K562 (cell line): Measurements from ENCODE around the gene MBNL1. TPM values are rescaled to one million over a fixed set of nuclear protein-coding genes. Genes with fewer than 3 reads are reported as not detected.

Experiments used
- ATAC-seq: fragments of 200-7000 bp; cut with Tn5 transposase; 3 replicates; pipeline ENCODE4 v1.9.1; 2020; ENCODE audit warnings: moderate library complexity
- BruUV-seq: library from RNA; stranded (reverse); fragments of 400-500 nt; replicated peaks from 2 replicates; lab custom pipeline; 2021; lab: Mats Ljungman, UMichigan
- CTCF ChIA-PET: fragments of 300-600 bp; formaldehyde crosslinking; extraction: SDS; loops from one replicate; lab custom pipeline; 2021; ENCODE audit warnings: low intra/inter-chr PET ratio; lab: Yijun Ruan, JAX
- POLR2A ChIA-PET: fragments of 300-600, 350-650 bp; sonication (Branson Sonifier 250); formaldehyde crosslinking; extraction: SDS; loops from one replicate; lab custom pipeline; 2021; ENCODE audit warnings: antibody characterized with exemption, inconsistent platforms; lab: Yijun Ruan, JAX
- DNase-seq, 4 experiments: peaks; one replicate each; pipeline versions ENCODE4 v3.0.0 to v3.0.0-alpha.2; 2011 to 2018; ENCODE audit warnings: low spot score in 3 of 4, mixed read lengths in 3 of 4; ENCODE audit errors: extremely low read depth in 1 of 4
- FAIRE-seq: peaks from 2 replicates; lab custom pipeline; 2011; peaks lifted over from hg19 to GRCh38; lab: Jason Lieb, UNC
- H2AFZ ChIP-seq: 2 replicates; pipeline ENCODE4 v1.6.0; 2011; ENCODE audit warnings: low read depth, low read length, control low read depth, inconsistent platforms
- H3K27ac ChIP-seq: fragments of 200-600 bp; 3 replicates; pipeline ENCODE4 v1.8.0; 2011; ENCODE audit warnings: low read depth, mild to moderate bottlenecking, control low read depth, inconsistent platforms, low read length, moderate library complexity, mixed read lengths; ENCODE audit errors: extremely low read depth
- H3K27me3 ChIP-seq, 2 experiments: fragments of 300-600 bp in 1 of 2; 2 replicates in 1 of 2; 3 replicates in 1 of 2; pipeline versions ENCODE4 v1.6.0 to v1.8.0; 2011; ENCODE audit warnings: inconsistent platforms in 2 of 2, low read length in 2 of 2, mild to moderate bottlenecking in 1 of 2, mixed read lengths in 1 of 2, moderate library complexity in 1 of 2; ENCODE audit not compliant: control insufficient read depth in 2 of 2, insufficient read depth in 2 of 2
- H3K36me3 ChIP-seq: fragments of 300-600 bp; 3 replicates; pipeline ENCODE4 v1.8.0; 2011; ENCODE audit warnings: mild to moderate bottlenecking, low read length, inconsistent platforms; ENCODE audit not compliant: control insufficient read depth, insufficient read depth
- H3K4me1 ChIP-seq, 2 experiments: fragments of 200-600 bp in 1 of 2; replicated peaks in 1 of 2; 2 replicates in 1 of 2; 3 replicates in 1 of 2; pipeline versions ENCODE4 v1.5.1 to v1.8.0; 2011; ENCODE audit warnings: inconsistent platforms in 2 of 2, low read length in 2 of 2, mild to moderate bottlenecking in 1 of 2, mixed read lengths in 1 of 2, moderate library complexity in 1 of 2; ENCODE audit not compliant: control insufficient read depth in 2 of 2, insufficient read depth in 2 of 2
- H3K4me2 ChIP-seq: 2 replicates; pipeline ENCODE4 v1.6.1; 2011; ENCODE audit warnings: low read length, control low read depth, inconsistent platforms, mixed read lengths; ENCODE audit not compliant: insufficient read depth
- H3K4me3 ChIP-seq: fragments of 200-600 bp; sonication (generic), shearing (Covaris generic); 2 replicates; pipeline ENCODE4 v1.5.1; 2016; ENCODE audit warnings: control low read depth, inconsistent platforms
- H3K79me2 ChIP-seq: fragments of 200-600 bp; 3 replicates; pipeline ENCODE4 v1.8.0; 2011; ENCODE audit warnings: low read length, inconsistent platforms; ENCODE audit not compliant: control insufficient read depth, insufficient read depth
- H3K9ac ChIP-seq, 2 experiments: 2 replicates each; pipeline versions ENCODE4 v1.6.0 to v1.6.1; 2011; ENCODE audit warnings: low read depth in 2 of 2, low read length in 2 of 2, control low read depth in 1 of 2, inconsistent platforms in 1 of 2, mild to moderate bottlenecking in 1 of 2, mixed read lengths in 1 of 2; ENCODE audit not compliant: insufficient read depth in 1 of 2
- H3K9me1 ChIP-seq: one replicate; pipeline ENCODE4 v1.6.0; 2011; ENCODE audit warnings: inconsistent platforms, mild to moderate bottlenecking, low read length, moderate library complexity; ENCODE audit not compliant: control insufficient read depth, insufficient read depth
- H3K9me3 ChIP-seq: replicated peaks from 2 replicates; pipeline ENCODE4 v1.5.1; 2011; ENCODE audit warnings: low read depth, low read length, inconsistent platforms; ENCODE audit not compliant: control insufficient read depth, insufficient read depth
- H4K20me1 ChIP-seq: replicated peaks from 2 replicates; pipeline ENCODE4 v1.6.1; 2011; ENCODE audit warnings: low read length, inconsistent platforms, mixed read lengths; ENCODE audit not compliant: control insufficient read depth, insufficient read depth
- CEBPZ ChIP-seq: fragments of 150-350 bp; IDR thresholded peaks from 2 replicates; pipeline ENCODE4 v1.6.1; 2014; ENCODE audit warnings: low read depth, mild to moderate bottlenecking, low read length, borderline replicate concordance
- HBP1 ChIP-seq: fragments of 450-650 bp; formaldehyde crosslinking; IDR thresholded peaks from 2 replicates; pipeline ENCODE4 v1.4.0; 2022; ENCODE audit warnings: missing genetic modification characterization
- HDGF ChIP-seq: fragments of 450-650 bp; IDR thresholded peaks from 2 replicates; pipeline ENCODE4 v1.6.1; 2016
- SUPT5H ChIP-seq: fragments of 450-650 bp; IDR thresholded peaks from 2 replicates; pipeline ENCODE4 v1.6.1; 2016
- TAF9B ChIP-seq: fragments of 450-650 bp; IDR thresholded peaks from 2 replicates; pipeline ENCODE4 v1.6.1; 2018; ENCODE audit warnings: mild to moderate bottlenecking; ENCODE audit not compliant: partially characterized antibody
- U2AF1 ChIP-seq: fragments of 200-400 bp; formaldehyde crosslinking; optimal IDR thresholded peaks from 2 replicates; pipeline ENCODE3; 2017; ENCODE audit warnings: mild to moderate bottlenecking, low read depth, low read length, moderate library complexity
- ZFP30 ChIP-seq: fragments of 250-450 bp; sonication (Bioruptor Pico); IDR thresholded peaks from 2 replicates; pipeline ENCODE4 v1.8.0; 2022; ENCODE audit warnings: moderate library complexity, mild to moderate bottlenecking, inconsistent platforms, borderline replicate concordance
- WGBS: fragments of 100-300 bp; shearing (Covaris generic); methylation state at CpG from one replicate; pipeline ENCODE4 v1.1.6; 2016; ENCODE audit warnings: low coverage, mixed read lengths; ENCODE audit not compliant: insufficient coverage; ENCODE audit errors: missing lambda C conversion rate; 5-methylcytosine and 5-hydroxymethylcytosine counted together
- in situ Hi-C: fragments of 300-500 bp; cut with MboI; formaldehyde crosslinking; loops from 4 replicates; pipeline ENCODE4 v1.15.0; 2018; ENCODE audit warnings: inconsistent platforms, mixed read lengths
- intact Hi-C: fragments of 100-400 bp; cut with micrococcal nuclease; formaldehyde crosslinking; loops from 2 replicates; pipeline ENCODE4 v1.14.2; 2022
- polyA plus RNA-seq, 8 experiments: library from polyadenylated mRNA; depleted of rRNA in 4 of 8; stranded (reverse) in 5 of 8; unstranded in 3 of 8; fragments of >200 nt; fragmentation: Nextera tagmentation in 2 of 8; fragmentation: Illumina TruSeq in 1 of 8; extraction: Ambion mirVana in 2 of 8; extraction: Trizol in 1 of 8; gene quantifications; 2 replicates each; pipeline versions ENCODE4 v1.2.1 to v1.2.3, GENCODE V29; 2011 to 2014; ENCODE audit warnings: inconsistent platforms in 1 of 8, missing spikeins in 1 of 8
- total RNA-seq, 7 experiments: library from RNA; depleted of rRNA in 6 of 7; stranded (reverse); fragments of >200 nt in 6 of 7; fragmentation: Illumina TruSeq in 2 of 7; extraction: Trizol in 2 of 7; gene quantifications; 2 replicates each; pipeline versions ENCODE4 v1.2.1 to v1.2.3, GENCODE V29; 2011 to 2021; ENCODE audit warnings: low replicate concordance in 1 of 7

Gene MBNL1
- total and polyA plus RNA-seq, 9 of the 15 experiments (the other 6 are each of a cell fraction or from before 2014, with no cell fraction given) = 70.3 to 243 (median 220) TPM

- TF ChIP-seq TAF9B (no peak), HDGF (no peak), ZFP30 (CRISPR knock-in tag) (no peak), HBP1 (no peak), SUPT5H (no peak), U2AF1 (no peak), CEBPZ (no peak)
- TF ChIP-seq, all 486 proteins: peak for 0
- peaks cover 97% of the 10 kb centered on the region for H3K79me2 ChIP-seq
- peaks cover 40% of the 10 kb centered on the region; the same call in 2 of the 3 replicates for H3K36me3 ChIP-seq
- POLR2A ChIA-PET = interaction anchor here (3.9 kb wide), 1 partner anchor 9 kb away, joined by 23 read pairs; no protein-coding TSS in a partner anchor
- H3K27me3 ChIP-seq = no peaks in the 10 kb centered on the region
- H3K4me3 ChIP-seq = no peak overlapping the region
- no peaks in the 10 kb centered on the region for H3K9me3 ChIP-seq
- WGBS = 84% methylated on average over 3 of the region's 3 CpGs
- no peak overlapping the region for H3K9ac ChIP-seq
- ATAC-seq (no peak), FAIRE-seq (no peak), DNase-seq (no peak)
- intact Hi-C loops (loop anchor here (2.0 kb wide), 1 partner anchor 19 kb away; no protein-coding TSS in a partner anchor), in situ Hi-C loops (no loop called here)
- no peak overlapping the region for H2AFZ ChIP-seq
- H3K4me1 ChIP-seq = peaks cover 10 to 28% of the 10 kb centered on the region in 2 experiments; a peak in 4 of 5 replicates
- no peak overlapping the region for H3K27ac ChIP-seq
- no peak overlapping the region for H3K4me2 ChIP-seq
- no TSS peak for BruUV-seq
- H4K20me1 ChIP-seq = peaks cover 36% of the 10 kb centered on the region
- CTCF ChIA-PET = no interaction called here
- no peaks in the 10 kb centered on the region for H3K9me1 ChIP-seq
These were observed 21.0 kb downstream of the MBNL1 start for GRCh38 chr3:152289708-152290107.
